ENCODE results near the gene TRIM50. TPM values are rescaled to one million over a fixed set of nuclear protein-coding genes. Genes with fewer than 3 reads are reported as not detected.
"Not testable (repeated sequence)": the region's sequence is repeated elsewhere in the genome, so short reads cannot be mapped to it uniquely, and the experiment has no call there.

Gene TRIM50
- total RNA-seq, 2 experiments from 2014 or later: not detected

DNA sequence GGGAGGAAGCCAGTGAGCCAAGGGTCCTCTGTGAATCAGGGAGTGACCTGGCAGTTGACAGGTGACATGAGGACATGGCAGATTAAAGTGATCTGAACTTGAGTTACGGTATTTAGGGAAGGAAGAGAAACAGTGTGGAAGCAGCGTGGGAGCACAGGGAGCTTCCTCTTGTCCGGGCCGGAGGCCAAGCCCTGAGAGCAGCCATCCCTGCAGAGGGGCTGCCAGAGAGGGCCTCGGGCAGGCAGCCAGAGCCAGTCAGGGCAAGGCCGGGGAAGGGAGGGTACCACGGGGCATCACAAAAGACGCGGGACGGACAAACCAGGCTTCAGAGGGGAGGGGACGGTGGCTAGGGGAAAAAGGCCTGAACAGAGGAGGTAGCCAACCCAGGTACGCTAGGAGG is 28.1 kb downstream of the TRIM50 start:
- H3K4me1 Mint-ChIP-seq; DNase-seq; H3K4me3 Mint-ChIP-seq; H3K27me3 Mint-ChIP-seq; ATAC-seq (ENCODE audit: low read depth); H3K9me3 Mint-ChIP-seq; H3K36me3 Mint-ChIP-seq; POLR2A ChIA-PET; H3K27ac Mint-ChIP-seq: not testable (repeated sequence)

DNA sequence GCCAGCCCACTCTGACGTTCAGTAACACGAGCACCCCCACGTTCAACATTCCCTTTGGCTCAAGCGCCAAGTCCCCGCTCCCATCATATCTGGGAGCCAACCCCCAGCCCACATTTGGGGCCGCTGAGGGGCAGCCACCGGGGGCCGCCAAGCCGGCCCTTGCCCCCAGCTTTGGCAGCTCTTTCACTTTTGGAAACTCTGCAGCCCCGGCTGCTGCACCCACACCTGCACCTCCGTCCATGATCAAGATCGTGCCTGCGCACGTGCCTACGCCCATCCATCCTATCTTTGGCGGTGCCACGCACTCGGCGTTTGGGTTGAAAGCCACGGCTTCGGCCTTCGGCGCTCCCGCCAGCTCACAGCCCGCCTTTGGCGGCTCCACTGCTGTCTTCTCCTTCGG is 30.2 kb downstream of the TRIM50 start:
- H3K9me3 Mint-ChIP-seq; H3K4me1 Mint-ChIP-seq; H3K27ac Mint-ChIP-seq; POLR2A ChIA-PET; H3K4me3 Mint-ChIP-seq; H3K27me3 Mint-ChIP-seq; H3K36me3 Mint-ChIP-seq; DNase-seq; ATAC-seq (ENCODE audit: low read depth): not testable (repeated sequence)

DNA sequence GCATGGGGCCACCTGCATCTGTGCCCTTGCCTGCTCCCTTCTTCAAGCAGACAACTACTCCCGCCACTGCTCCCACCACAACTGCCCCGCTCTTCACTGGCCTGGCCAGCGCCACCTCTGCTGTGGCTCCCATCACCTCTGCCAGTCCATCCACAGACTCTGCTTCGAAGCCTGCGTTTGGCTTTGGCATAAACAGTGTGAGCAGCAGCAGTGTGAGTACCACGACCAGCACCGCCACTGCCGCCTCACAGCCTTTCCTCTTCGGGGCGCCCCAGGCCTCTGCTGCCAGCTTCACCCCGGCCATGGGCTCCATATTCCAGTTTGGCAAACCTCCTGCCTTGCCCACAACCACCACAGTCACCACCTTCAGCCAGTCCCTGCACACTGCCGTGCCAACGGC is 30.6 kb downstream of the TRIM50 start:
- H3K4me1 Mint-ChIP-seq; H3K9me3 Mint-ChIP-seq; POLR2A ChIA-PET; DNase-seq; H3K36me3 Mint-ChIP-seq; H3K4me3 Mint-ChIP-seq; H3K27ac Mint-ChIP-seq; H3K27me3 Mint-ChIP-seq; ATAC-seq (ENCODE audit: low read depth): not testable (repeated sequence)

DNA sequence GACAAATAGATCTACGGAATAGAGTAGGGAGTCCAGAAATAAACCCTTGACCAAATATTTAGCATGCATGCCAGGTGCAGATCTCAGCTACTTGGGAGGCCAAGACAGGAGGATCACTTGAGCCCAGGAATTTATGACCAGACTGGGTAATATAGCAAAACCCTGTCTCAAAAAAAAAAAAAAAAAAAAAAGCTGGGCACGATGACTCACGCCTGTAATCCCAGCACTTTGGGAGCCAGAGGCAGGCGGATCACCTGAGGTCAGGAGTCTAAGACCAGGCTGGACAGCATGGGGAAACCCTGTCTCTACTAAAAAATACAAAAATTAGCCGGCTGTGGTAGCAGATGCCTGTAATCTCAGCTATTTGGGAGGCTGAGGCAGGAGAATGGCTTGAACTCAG is 50.7 kb downstream of the TRIM50 start:
- POLR2A ChIA-PET; H3K9me3 Mint-ChIP-seq; H3K4me1 Mint-ChIP-seq; H3K27ac Mint-ChIP-seq; DNase-seq; ATAC-seq (ENCODE audit: low read depth); H3K4me3 Mint-ChIP-seq; H3K27me3 Mint-ChIP-seq; H3K36me3 Mint-ChIP-seq: not testable (repeated sequence)

DNA sequence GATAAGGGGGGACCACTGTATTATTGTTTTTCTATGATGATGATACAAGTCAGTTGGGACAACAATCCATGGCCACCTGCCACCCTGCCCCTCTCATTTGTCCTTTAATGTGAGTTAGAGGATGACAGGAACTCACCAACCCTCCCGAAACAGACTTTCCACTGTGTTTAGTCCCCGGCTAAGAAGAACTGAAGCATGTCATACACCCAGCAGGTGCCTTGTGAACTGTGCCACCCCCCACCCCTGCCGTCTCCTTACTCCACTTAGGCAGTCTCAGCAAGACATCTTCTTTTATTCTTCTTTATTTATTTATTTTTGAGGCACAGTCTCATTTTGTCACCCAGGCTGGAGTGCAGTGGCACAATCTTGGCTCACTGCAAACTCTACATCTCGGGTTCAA is 60.1 kb downstream of the TRIM50 start:
- H3K27ac Mint-ChIP-seq; H3K36me3 Mint-ChIP-seq; H3K4me3 Mint-ChIP-seq; H3K4me1 Mint-ChIP-seq; H3K27me3 Mint-ChIP-seq; ATAC-seq (ENCODE audit: low read depth); H3K9me3 Mint-ChIP-seq; POLR2A ChIA-PET; DNase-seq: not testable (repeated sequence)

DNA sequence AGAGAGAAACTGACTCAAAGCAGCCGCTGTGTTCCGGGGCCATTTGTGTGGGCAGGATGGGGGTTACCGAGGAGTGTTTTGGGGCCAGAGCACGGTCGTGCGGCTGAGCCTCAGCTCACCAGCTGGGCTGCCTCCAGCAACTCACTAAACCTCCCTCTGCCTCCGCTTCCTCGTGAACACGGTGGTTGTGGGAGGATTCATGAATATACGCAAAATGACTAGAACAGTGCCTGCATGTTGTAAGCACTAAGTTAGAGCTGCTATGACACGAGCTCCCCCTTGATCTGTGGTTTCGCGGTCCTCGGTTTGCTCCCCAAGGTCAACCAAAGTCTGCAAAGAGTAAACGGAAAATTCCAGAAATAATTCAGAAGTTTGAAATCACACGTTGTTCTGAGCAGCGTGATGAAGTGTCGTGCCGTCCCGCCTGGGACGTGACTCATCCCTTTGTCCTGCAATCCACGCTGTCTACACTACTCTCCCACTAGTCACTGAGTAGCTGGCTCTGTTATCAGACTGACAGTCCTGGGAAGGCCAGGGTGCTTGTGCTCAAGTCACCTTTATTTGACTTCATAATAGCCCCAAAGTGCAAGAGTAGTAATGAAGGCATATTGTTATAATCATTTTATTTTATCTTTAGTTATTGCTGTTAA is 61.0 kb downstream of the TRIM50 start:
- POLR2A ChIA-PET: not testable (repeated sequence)

More for the DNA sequence above, 61.0 kb downstream of the TRIM50 start:
- H3K9me3 Mint-ChIP-seq; ATAC-seq (ENCODE audit: low read depth); H3K4me3 Mint-ChIP-seq; H3K27ac Mint-ChIP-seq; H3K4me1 Mint-ChIP-seq; H3K27me3 Mint-ChIP-seq; H3K36me3 Mint-ChIP-seq; DNase-seq: not testable (repeated sequence)

Other genes with a start within 250 kb of the TRIM50 start
- not detected for gene SPDYE9, start 242.0 kb downstream of the TRIM50 start, total RNA-seq
- gene NSUN5, start 19.3 kb downstream of the TRIM50 start, total RNA-seq: 10 to 100 TPM; 51.5 to 59.9 TPM
- not detected for gene FKBP6, start 79 bp upstream of the TRIM50 start, total RNA-seq
- under 1 TPM in 1 of 2 experiments, not detected in 1; 0.11 TPM for gene FZD9, start 105.7 kb upstream of the TRIM50 start, total RNA-seq
- gene BAZ1B, start 194.2 kb upstream of the TRIM50 start, total RNA-seq: 10 to 100 TPM; 90.5 to 93.0 TPM
- 10 to 100 TPM; 64.1 to 71.9 TPM for gene BCL7B, start 229.6 kb upstream of the TRIM50 start, total RNA-seq